Measurements from ENCODE around the gene POMT2. TPM values are rescaled to one million over a fixed set of nuclear protein-coding genes. Genes with fewer than 3 reads are reported as not detected.

POMT2 gene
- total and polyA plus RNA-seq, 2 donors (not counting 1 experiment from before 2014, with no cell fraction given): 9.6 to 11.0 TPM

- no peak overlapping the region for H2AFZ ChIP-seq (ENCODE audit: low read length)
- H3K4me3 ChIP-seq (replicated peaks in 1 of 4; ENCODE audit: control extremely low read depth in 1 of 4, insufficient read depth in 1 of 4, low read depth in 3 of 4, low read length in 4 of 4): no peak overlapping the region
Measured at GRCh38 chr14:77340389-77340788, 19.7 kb upstream of the POMT2 start.

DNA sequence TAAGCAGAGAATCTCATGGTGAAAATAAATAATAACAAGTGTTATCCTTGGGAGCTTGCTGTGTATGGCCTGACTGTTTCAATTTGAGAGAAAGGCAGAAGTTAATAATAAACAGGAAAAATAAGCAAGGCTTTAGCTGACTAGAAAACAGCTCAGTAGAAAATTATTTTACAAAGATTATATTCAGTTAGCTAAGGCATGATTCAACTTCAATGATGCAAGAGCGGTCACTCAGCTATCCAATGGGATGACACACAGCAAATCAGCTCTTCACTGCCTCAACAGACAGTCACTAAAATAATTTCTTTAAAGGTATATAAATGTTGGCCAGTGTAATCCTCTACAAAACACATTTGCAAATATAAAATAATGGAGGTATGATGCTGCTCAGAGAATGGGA is 18.7 kb upstream of the POMT2 start:
- H3K36me3 ChIP-seq (ENCODE audit: control insufficient read depth, insufficient read depth, low read length): no peaks in the 10 kb centered on the region
- no peak overlapping the region for H2AFZ ChIP-seq (ENCODE audit: low read length)
- H4K20me1 ChIP-seq (ENCODE audit: control insufficient read depth, extremely low read depth, insufficient read depth, low read length): no peaks in the 10 kb centered on the region
- H3K4me2 ChIP-seq (ENCODE audit: extremely low read depth, insufficient read depth, low read length): no peak overlapping the region
- peak; percentile 14 to 44 for DNase-seq (ENCODE audit: low read depth in 2 of 2)
- no peak overlapping the region for H3K4me3 ChIP-seq (replicated peaks in 1 of 4; ENCODE audit: control extremely low read depth in 1 of 4, insufficient read depth in 1 of 4, low read depth in 3 of 4, low read length in 4 of 4)
- H3K4me1 ChIP-seq (ENCODE audit: control insufficient read depth, extremely low read depth, insufficient read depth, low read length): peaks cover 3% of the 10 kb centered on the region
- no peaks in the 10 kb centered on the region for H3K79me2 ChIP-seq (ENCODE audit: control insufficient read depth, insufficient read depth, low read length)
- no peak for TF ChIP-seq CTCF (conservative IDR thresholded peaks at IDR 0.05 in 1 of 2, IDR thresholded peaks at IDR 0.05 in 1 of 2; ENCODE audit: low read depth in 1 of 2, low read length in 2 of 2)
- TF ChIP-seq EZH2 (IDR thresholded peaks at IDR 0.05; ENCODE audit: low read length, missing control alignments): no peak
- H3K9me3 ChIP-seq (ENCODE audit: control insufficient read depth, insufficient read depth, low read depth, low read length): no peaks in the 10 kb centered on the region
- no peaks in the 10 kb centered on the region for H3K27me3 ChIP-seq (ENCODE audit: control insufficient read depth, insufficient read depth, low read length)
- no peak overlapping the region for H3K9ac ChIP-seq (ENCODE audit: insufficient read depth, low read length)
- H3K27ac ChIP-seq (ENCODE audit: insufficient read depth, low read length): no peak overlapping the region

More at GRCh38 chr14:77340389-77340788, 19.7 kb upstream of the POMT2 start:
- H3K9ac ChIP-seq (ENCODE audit: insufficient read depth, low read length): no peak overlapping the region
- no peak overlapping the region for H3K4me2 ChIP-seq (ENCODE audit: extremely low read depth, insufficient read depth, low read length)
- no peaks in the 10 kb centered on the region for H3K79me2 ChIP-seq (ENCODE audit: control insufficient read depth, insufficient read depth, low read length)
- peaks cover 3% of the 10 kb centered on the region for H3K4me1 ChIP-seq (ENCODE audit: control insufficient read depth, extremely low read depth, insufficient read depth, low read length)
- no peaks in the 10 kb centered on the region for H3K36me3 ChIP-seq (ENCODE audit: control insufficient read depth, insufficient read depth, low read length)
- TF ChIP-seq CTCF (conservative IDR thresholded peaks at IDR 0.05 in 1 of 2, IDR thresholded peaks at IDR 0.05 in 1 of 2; ENCODE audit: low read depth in 1 of 2, low read length in 2 of 2) (no peak), EZH2 (IDR thresholded peaks at IDR 0.05; ENCODE audit: low read length, missing control alignments) (no peak)
- no peaks in the 10 kb centered on the region for H4K20me1 ChIP-seq (ENCODE audit: control insufficient read depth, extremely low read depth, insufficient read depth, low read length)
- DNase-seq (ENCODE audit: low read depth in 2 of 2): no peak
- H3K27me3 ChIP-seq (ENCODE audit: control insufficient read depth, insufficient read depth, low read length): no peaks in the 10 kb centered on the region
- no peak overlapping the region for H3K27ac ChIP-seq (ENCODE audit: insufficient read depth, low read length)
- no peaks in the 10 kb centered on the region for H3K9me3 ChIP-seq (ENCODE audit: control insufficient read depth, insufficient read depth, low read depth, low read length)

- no peak overlapping the region for H3K4me2 ChIP-seq (ENCODE audit: extremely low read depth, insufficient read depth, low read length)
- H4K20me1 ChIP-seq (ENCODE audit: control insufficient read depth, extremely low read depth, insufficient read depth, low read length): no peaks in the 10 kb centered on the region
- H3K36me3 ChIP-seq (ENCODE audit: control insufficient read depth, insufficient read depth, low read length): no peaks in the 10 kb centered on the region
- no peaks in the 10 kb centered on the region for H3K79me2 ChIP-seq (ENCODE audit: control insufficient read depth, insufficient read depth, low read length)
- H2AFZ ChIP-seq (ENCODE audit: low read length): no peak overlapping the region
- peaks cover 3% of the 10 kb centered on the region for H3K4me1 ChIP-seq (ENCODE audit: control insufficient read depth, extremely low read depth, insufficient read depth, low read length)
- no peak for DNase-seq (ENCODE audit: low read depth in 2 of 2)
- H3K27ac ChIP-seq (ENCODE audit: insufficient read depth, low read length): no peak overlapping the region
- H3K9me3 ChIP-seq (ENCODE audit: control insufficient read depth, insufficient read depth, low read depth, low read length): no peaks in the 10 kb centered on the region
- H3K27me3 ChIP-seq (ENCODE audit: control insufficient read depth, insufficient read depth, low read length): no peaks in the 10 kb centered on the region
- TF ChIP-seq EZH2 (IDR thresholded peaks at IDR 0.05; ENCODE audit: low read length, missing control alignments) (no peak), CTCF (conservative IDR thresholded peaks at IDR 0.05 in 1 of 2, IDR thresholded peaks at IDR 0.05 in 1 of 2; ENCODE audit: low read depth in 1 of 2, low read length in 2 of 2) (no peak)
- H3K4me3 ChIP-seq (replicated peaks in 1 of 4; ENCODE audit: control extremely low read depth in 1 of 4, insufficient read depth in 1 of 4, low read depth in 3 of 4, low read length in 4 of 4): no peak overlapping the region
- no peak overlapping the region for H3K9ac ChIP-seq (ENCODE audit: insufficient read depth, low read length)
Measured at GRCh38 chr14:77338302-77338701, 17.6 kb upstream of the POMT2 start.
